Measurements from ENCODE around the gene KIAA0825.
"Not testable (repeated sequence)": the region's sequence is repeated elsewhere in the genome, so short reads cannot be mapped to it uniquely, and the experiment has no call there.

The KIAA0825 gene

GRCh38 chr5:94618493-94619328, at the start of gene KIAA0825, which contains the start of gene SLF1:
Gene KIAA0825 (minus strand): TSS chr5:94618604. CDS start chr5:94537126, 81,478 bp downstream.
Gene SLF1 (plus strand): TSS chr5:94618669. CDS start chr5:94628811, 10,142 bp downstream.
- DNase-seq = peak; percentile 90

GRCh38 chr5:94667937-94668336, 49.5 kb upstream of the KIAA0825 start:
- no peak for DNase-seq

- DNase-seq = no peak
Measured at GRCh38 chr5:94661086-94661485, 42.7 kb upstream of the KIAA0825 start.

- no peak for DNase-seq
Measured at GRCh38 chr5:94660506-94660905, 42.1 kb upstream of the KIAA0825 start.

GRCh38 chr5:94658272-94658671, 39.9 kb upstream of the KIAA0825 start:
- DNase-seq = no peak

GRCh38 chr5:94649874-94650273, 31.5 kb upstream of the KIAA0825 start:
- no peak for DNase-seq

GRCh38 chr5:94646758-94647157, 28.4 kb upstream of the KIAA0825 start:
- no peak for DNase-seq

GRCh38 chr5:94645053-94645452, 26.6 kb upstream of the KIAA0825 start:
- no peak for DNase-seq

- DNase-seq = no peak
Measured at GRCh38 chr5:94640176-94640575, 21.8 kb upstream of the KIAA0825 start.

- DNase-seq = no peak
Measured at GRCh38 chr5:94632024-94632423, 13.6 kb upstream of the KIAA0825 start.

- DNase-seq = no peak
Measured at GRCh38 chr5:94627191-94627590, 8.8 kb upstream of the KIAA0825 start.

GRCh38 chr5:94623877-94624276, 5.5 kb upstream of the KIAA0825 start:
- no peak for DNase-seq

GRCh38 chr5:94623011-94623410, 4.6 kb upstream of the KIAA0825 start:
- no peak for DNase-seq

- DNase-seq = no peak
Measured at GRCh38 chr5:94621763-94622162, 3.4 kb upstream of the KIAA0825 start.

GRCh38 chr5:94620256-94620655, 1.9 kb upstream of the KIAA0825 start:
- no peak for DNase-seq

- DNase-seq = no peak
Measured at GRCh38 chr5:94618029-94618492, 343 bp downstream of the KIAA0825 start.

- DNase-seq = no peak
Measured at GRCh38 chr5:94615862-94616261, 2.5 kb downstream of the KIAA0825 start.

- DNase-seq = no peak
Measured at GRCh38 chr5:94614156-94614805, 4.1 kb downstream of the KIAA0825 start.

GRCh38 chr5:94613583-94613982, 4.8 kb downstream of the KIAA0825 start:
- peak; percentile 3 for DNase-seq

- DNase-seq = no peak
Measured at GRCh38 chr5:94595281-94595840, 23.0 kb downstream of the KIAA0825 start.

GRCh38 chr5:94577466-94578245, 40.7 kb downstream of the KIAA0825 start:
- no peak for DNase-seq

- no peak for DNase-seq
Measured at GRCh38 chr5:94575196-94575595, 43.2 kb downstream of the KIAA0825 start.

- DNase-seq = not testable (repeated sequence)
Measured at GRCh38 chr5:94573349-94573748, 45.1 kb downstream of the KIAA0825 start.
